HG03558 (cell line): ENCODE results near the gene CDK6.
A peak's percentile ranks its signal among the peaks of the same experiment; 100 is the strongest.

Experiments used
- ATAC-seq: cut with Tn5 transposase; IDR thresholded peaks from one replicate; pipeline ENCODE4 v1.9.1; 2021; ENCODE audit warnings: moderate number of reproducible peaks; ENCODE audit not compliant: unreplicated experiment; ENCODE audit errors: extremely low read depth

The CDK6 gene

DNA sequence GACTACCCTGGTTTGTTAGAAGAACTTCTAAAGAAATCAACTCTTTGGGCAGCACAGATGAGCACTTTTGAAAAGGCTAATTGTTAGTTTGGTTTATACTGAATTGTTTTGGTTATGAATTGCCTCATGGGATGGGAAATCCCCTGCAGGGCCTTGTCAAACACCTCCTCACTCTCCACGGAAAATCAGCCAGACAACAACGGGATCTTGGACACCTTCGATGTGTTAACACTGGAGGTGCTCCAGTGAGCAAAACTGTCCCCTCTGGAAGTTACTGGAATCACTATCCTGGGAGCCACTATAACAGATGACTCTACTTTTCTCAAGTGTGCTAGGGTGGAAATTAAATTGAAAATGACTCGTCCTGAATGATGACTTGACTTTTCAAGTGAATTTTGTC, 38.7 kb downstream of the CDK6 start:
- no peak for ATAC-seq

DNA sequence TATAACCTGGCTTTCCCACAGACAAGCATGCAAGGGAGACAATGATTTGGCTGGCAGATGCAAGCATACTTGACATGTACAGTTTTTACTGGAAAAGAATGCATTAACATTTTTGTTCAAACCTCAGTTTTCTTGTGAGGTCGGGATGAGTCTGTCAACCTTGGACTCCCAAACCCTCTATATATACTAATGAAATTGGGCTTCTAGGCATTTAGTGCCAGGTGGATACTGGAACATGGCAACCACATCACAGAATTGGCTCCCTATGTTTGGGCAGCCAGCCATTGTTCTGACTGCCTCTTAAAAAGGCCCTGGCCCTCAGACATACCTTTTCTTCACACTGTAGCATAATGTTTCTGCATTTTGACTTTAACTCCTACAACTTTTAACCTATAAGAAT, 39.1 kb downstream of the CDK6 start:
- no peak for ATAC-seq

DNA sequence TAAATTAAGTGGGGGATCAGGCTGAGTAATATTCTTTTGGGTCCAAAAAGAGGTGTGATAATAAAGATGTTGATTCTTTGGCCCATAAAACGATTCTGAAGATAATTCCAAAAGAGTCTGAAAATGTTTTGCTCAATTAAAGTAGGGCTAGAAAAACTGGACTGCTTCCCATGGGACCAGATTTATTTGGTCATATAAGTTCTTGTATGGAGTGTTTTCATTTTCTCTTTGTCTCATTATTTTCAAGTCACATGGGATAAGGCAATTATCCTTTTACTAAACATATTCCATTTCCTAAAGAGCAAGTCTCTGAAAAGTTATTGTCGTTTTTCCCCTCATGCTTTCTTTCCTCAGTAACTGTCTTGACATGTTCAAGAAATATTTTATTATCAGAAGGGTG, 41.5 kb downstream of the CDK6 start:
- no peak for ATAC-seq

- no peak for ATAC-seq
Observed at GRCh38 chr7:92794391-92794790, 42.0 kb downstream of the CDK6 start.

- ATAC-seq = no peak
Observed at GRCh38 chr7:92793656-92794205, 42.6 kb downstream of the CDK6 start.

- ATAC-seq = no peak
Observed at GRCh38 chr7:92790992-92791391, 45.4 kb downstream of the CDK6 start.

DNA sequence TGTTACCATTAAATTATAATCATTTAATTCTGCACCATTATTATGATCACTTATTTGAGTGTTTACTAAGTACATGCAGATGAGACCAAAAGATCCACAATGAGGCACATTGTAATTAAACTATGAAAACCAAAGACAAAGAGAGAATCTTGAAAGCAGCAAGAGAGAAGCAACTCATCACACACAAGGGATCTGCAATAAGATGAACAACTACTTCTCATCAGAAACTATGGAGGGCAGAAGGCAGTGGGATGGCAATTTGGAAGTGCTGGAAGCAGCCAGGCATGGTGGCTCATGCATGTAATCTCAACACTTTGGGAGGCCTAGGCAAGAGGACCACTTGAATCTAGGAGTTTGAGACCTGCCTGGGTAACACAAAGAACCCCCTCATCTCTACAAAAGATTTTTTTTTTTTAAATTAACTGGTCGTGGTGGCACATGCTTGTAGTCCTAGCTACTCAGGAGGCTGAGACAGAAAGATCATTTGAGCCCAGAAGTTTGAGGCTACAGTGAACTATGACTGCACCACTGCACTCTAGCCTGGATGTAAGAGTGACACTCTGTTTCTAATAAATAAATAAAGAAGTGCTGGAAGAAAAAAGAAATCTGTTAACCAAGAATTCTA, 47.7 kb downstream of the CDK6 start:
- ATAC-seq = no peak

DNA sequence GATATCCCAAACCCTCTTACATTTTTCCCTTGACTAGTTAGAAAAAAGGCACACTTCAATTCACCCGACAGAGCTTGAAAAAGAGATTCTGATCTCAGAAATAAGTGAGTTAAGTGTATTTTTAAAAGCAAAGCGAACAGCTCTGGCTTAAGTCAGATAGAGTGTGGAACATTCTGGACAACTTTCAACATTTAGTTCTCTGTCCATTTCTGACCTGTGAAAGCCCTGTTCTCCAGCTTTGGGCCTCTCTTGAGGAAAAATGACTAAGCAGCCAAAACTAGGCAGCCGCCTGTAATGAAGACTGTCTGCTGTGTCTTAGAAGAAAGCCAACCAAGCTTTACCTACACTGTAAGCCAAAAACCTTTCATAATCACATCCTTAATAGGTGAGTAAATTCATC, 50.5 kb downstream of the CDK6 start:
- ATAC-seq = no peak

DNA sequence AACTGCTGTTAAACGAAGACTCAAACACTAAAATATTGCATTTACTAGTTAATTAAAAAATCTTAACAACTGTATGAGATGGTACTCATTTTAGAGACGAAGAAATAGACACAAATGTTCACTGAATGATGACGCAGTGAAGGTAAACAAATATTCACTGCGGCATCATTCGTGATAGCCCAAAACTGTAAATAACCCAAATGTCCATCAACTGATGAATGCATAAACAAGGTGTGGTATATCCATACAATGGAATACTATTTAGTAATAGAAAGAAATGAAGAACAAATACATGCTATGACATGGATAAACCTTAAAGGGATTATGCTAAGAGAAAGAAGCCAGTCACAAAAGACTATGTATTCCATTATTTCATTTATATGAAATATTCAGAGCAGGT, 51.4 kb downstream of the CDK6 start:
- ATAC-seq = no peak

GRCh38 chr7:92783260-92784201, 52.8 kb downstream of the CDK6 start:
- no peak for ATAC-seq

GRCh38 chr7:92782855-92783254, 53.5 kb downstream of the CDK6 start:
- ATAC-seq = no peak

GRCh38 chr7:92782236-92782635, 54.1 kb downstream of the CDK6 start:
- no peak for ATAC-seq

GRCh38 chr7:92781117-92781720, 55.2 kb downstream of the CDK6 start:
- no peak for ATAC-seq

- ATAC-seq = no peak
Observed at GRCh38 chr7:92778972-92779371, 57.4 kb downstream of the CDK6 start.

DNA sequence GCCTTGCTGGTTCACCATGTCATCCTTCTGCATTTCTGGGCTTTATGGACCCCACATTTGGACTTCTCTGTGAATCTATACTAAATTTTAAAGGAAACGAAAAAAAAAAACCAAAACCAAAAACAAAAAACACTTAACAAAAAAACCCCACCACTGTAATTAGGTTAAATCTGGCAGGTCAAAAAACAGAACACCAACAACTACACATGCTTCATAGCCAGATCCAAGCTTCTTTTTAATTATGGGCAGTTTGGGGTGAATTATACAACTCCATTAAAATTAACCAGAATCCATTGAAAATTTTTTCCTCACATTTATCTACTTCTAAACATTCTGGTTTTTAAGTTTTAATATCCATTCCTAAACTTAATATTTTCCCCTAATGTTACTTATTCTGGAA, 58.4 kb downstream of the CDK6 start:
- no peak for ATAC-seq

- no peak for ATAC-seq
Observed at GRCh38 chr7:92773808-92774207, 62.6 kb downstream of the CDK6 start.

GRCh38 chr7:92769844-92770243, 66.5 kb downstream of the CDK6 start:
- no peak for ATAC-seq

DNA sequence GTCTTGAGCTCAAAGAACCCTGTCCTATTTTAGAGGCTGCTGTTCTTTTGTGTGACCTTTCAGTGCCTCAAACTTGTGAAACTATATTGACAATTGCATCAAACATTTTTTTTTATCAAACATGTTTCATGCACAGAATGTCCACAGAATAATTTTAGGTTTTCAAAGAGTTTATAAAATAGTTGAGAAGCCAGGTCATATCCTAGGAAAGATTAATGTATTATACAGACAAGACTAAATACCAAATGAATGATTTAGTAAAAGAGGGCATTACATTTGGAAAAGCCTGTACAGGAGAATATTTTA, 67.0 kb downstream of the CDK6 start:
- ATAC-seq = no peak

- peak; percentile 86 for ATAC-seq
Observed at GRCh38 chr7:92768501-92769393, 67.6 kb downstream of the CDK6 start.

DNA sequence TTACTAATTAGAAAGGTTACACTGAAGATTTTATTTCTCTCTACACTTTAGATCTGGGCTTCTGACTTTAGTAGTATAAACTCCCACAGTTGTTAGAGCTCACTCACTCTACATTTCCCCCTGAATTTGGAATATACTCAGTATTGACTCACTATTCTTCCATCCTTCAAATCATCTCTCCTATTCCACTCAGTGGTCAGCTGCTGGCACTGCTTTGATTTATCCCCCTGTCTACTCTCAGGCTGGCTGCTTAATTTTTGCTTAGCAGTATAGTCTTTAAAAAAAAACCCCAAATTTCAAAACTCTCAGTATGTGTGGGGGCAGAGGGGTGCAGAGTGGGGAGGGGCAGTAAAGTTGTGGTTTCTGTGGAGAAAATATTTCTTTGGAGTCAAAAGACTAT, 68.9 kb downstream of the CDK6 start:
- no peak for ATAC-seq
